Ishikawa (cell line): Measurements from ENCODE around the gene ORM1.
A peak's percentile ranks its signal among the peaks of the same experiment; 100 is the strongest.

Source experiments
- CEBPB ChIP-seq: IDR thresholded peaks from 2 replicates; pipeline ENCODE4 v1.6.1; 2012
- CREB1 ChIP-seq: IDR thresholded peaks from 2 replicates; pipeline ENCODE4 v1.6.1; 2012; ENCODE audit warnings: low read depth
- EGR1 ChIP-seq: IDR thresholded peaks from 2 replicates; pipeline ENCODE4 v1.6.1; 2012
- EP300 ChIP-seq: IDR thresholded peaks from 2 replicates; pipeline ENCODE4 v1.6.1; 2012; ENCODE audit warnings: borderline replicate concordance
- FOXM1 ChIP-seq: IDR thresholded peaks from 2 replicates; pipeline ENCODE4 v1.6.1; 2012; ENCODE audit warnings: low read depth, borderline replicate concordance
- NFIC ChIP-seq: IDR thresholded peaks from 2 replicates; pipeline ENCODE4 v1.6.1; 2012
- RAD21 ChIP-seq: IDR thresholded peaks from 2 replicates; pipeline ENCODE4 v1.6.1; 2012; ENCODE audit warnings: low read depth
- TAF1 ChIP-seq: IDR thresholded peaks from 2 replicates; pipeline ENCODE4 v1.6.1; 2012; ENCODE audit warnings: low read depth, mild to moderate bottlenecking
- TCF12 ChIP-seq: IDR thresholded peaks from 2 replicates; pipeline ENCODE4 v1.6.1; 2012; ENCODE audit warnings: low read depth
- TEAD4 ChIP-seq: IDR thresholded peaks from 2 replicates; pipeline ENCODE4 v1.6.1; 2012
- USF1 ChIP-seq: IDR thresholded peaks from 2 replicates; pipeline ENCODE4 v1.6.1; 2012
- YY1 ChIP-seq: IDR thresholded peaks from 2 replicates; pipeline ENCODE4 v1.6.1; 2012; ENCODE audit warnings: low read depth
- ZBTB7A ChIP-seq: IDR thresholded peaks from 2 replicates; pipeline ENCODE4 v1.6.1; 2012; ENCODE audit warnings: low read depth
- TF ChIP-seq, protein P1 (sequence below): IDR thresholded peaks from 2 replicates; pipeline ENCODE4 v1.6.1; 2012
- TF ChIP-seq, protein P2 (sequence below): IDR thresholded peaks from 2 replicates; pipeline ENCODE4 v1.6.1; 2012; ENCODE audit warnings: low read depth, mild to moderate bottlenecking

ORM1 gene

DNA sequence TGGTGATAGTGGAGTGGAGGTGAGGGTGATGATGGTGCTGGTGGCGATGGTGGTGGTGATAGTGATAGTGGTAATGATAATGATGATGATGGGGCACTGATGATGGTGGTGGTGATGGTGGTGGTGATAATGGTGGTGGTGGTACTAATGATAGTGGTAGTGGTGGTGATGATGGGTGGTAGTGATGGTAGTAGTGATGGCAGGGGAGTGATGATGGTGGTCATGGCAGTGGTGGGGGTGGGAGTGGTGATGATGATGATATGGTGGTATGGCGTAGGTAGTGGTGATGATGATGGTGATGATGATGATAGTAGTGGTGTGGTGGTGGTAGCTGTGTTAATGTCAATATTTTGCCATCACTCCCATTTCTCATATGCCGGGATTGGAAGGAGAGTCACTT is 44.5 kb upstream of the ORM1 start:
- no peak for TF ChIP-seq FOXM1
- no peak for TF ChIP-seq NFIC
- TF ChIP-seq EP300, result no peak

- TF ChIP-seq, protein P1, sequence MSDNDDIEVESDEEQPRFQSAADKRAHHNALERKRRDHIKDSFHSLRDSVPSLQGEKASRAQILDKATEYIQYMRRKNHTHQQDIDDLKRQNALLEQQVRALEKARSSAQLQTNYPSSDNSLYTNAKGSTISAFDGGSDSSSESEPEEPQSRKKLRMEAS, result 0 out of 2 replicates have a peak, but pooled peaks have one; percentile 18
- peak; percentile 73 for TF ChIP-seq YY1
- TF ChIP-seq CEBPB, result no peak
- peak; percentile 27; the same call in 1 of the 2 replicates for TF ChIP-seq TEAD4
Measured at GRCh38 chr9:114278881-114279570, 43.9 kb upstream of the ORM1 start.

GRCh38 chr9:114279693-114280092 is 43.2 kb upstream of the ORM1 start:
- TF ChIP-seq FOXM1, result no peak
- no peak for TF ChIP-seq TCF12
- TF ChIP-seq NFIC, result no peak
- TF ChIP-seq, protein P2, sequence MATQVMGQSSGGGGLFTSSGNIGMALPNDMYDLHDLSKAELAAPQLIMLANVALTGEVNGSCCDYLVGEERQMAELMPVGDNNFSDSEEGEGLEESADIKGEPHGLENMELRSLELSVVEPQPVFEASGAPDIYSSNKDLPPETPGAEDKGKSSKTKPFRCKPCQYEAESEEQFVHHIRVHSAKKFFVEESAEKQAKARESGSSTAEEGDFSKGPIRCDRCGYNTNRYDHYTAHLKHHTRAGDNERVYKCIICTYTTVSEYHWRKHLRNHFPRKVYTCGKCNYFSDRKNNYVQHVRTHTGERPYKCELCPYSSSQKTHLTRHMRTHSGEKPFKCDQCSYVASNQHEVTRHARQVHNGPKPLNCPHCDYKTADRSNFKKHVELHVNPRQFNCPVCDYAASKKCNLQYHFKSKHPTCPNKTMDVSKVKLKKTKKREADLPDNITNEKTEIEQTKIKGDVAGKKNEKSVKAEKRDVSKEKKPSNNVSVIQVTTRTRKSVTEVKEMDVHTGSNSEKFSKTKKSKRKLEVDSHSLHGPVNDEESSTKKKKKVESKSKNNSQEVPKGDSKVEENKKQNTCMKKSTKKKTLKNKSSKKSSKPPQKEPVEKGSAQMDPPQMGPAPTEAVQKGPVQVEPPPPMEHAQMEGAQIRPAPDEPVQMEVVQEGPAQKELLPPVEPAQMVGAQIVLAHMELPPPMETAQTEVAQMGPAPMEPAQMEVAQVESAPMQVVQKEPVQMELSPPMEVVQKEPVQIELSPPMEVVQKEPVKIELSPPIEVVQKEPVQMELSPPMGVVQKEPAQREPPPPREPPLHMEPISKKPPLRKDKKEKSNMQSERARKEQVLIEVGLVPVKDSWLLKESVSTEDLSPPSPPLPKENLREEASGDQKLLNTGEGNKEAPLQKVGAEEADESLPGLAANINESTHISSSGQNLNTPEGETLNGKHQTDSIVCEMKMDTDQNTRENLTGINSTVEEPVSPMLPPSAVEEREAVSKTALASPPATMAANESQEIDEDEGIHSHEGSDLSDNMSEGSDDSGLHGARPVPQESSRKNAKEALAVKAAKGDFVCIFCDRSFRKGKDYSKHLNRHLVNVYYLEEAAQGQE, result no peak
- TF ChIP-seq, protein P1, result no peak
- TF ChIP-seq TEAD4, result no peak
- no peak for TF ChIP-seq TAF1
- no peak for TF ChIP-seq ZBTB7A
- no peak for TF ChIP-seq EP300
- TF ChIP-seq YY1, result no peak
- TF ChIP-seq USF1, result no peak
- no peak for TF ChIP-seq CREB1
- TF ChIP-seq RAD21, result no peak
- no peak for TF ChIP-seq CEBPB
- TF ChIP-seq EGR1, result no peak

DNA sequence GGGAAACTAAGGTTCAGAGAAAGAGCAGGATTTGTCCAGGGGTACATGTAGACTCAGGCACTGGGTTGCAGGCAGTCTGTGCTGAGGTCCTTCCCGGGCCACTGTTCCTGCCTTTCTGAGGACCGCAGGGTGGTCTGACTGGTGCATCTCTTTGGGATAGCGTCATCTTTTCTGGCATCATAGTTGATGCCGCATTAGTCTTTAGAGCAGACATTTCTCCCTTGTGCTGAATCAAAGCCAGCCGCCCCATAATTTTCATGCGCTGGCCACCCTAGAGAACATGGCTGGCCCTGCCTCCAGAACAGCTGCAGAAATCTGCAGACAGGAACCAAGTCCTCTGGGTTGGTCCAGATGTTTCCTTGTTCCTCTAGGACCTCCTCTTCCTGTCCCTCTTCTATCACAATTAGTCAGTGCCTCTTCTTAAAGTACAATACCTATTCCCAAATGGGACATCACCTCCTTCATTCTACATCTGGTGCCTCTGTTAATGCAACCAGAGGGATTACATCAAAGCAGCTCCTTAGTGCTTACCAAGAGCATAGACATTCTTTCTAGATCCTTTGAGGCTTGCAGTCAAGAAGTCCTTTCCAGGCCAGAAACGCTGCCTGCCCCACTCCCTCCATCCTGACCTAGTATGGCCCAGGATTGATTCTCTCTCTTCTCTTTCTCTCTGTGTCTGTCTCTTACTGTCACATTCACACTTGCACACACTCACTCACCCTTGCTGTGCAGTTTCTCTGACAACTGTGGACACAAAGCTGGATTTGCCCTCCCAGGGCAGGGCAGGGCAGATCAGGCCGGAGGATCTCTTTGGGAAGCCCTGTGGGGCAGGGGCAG is 42.0 kb upstream of the ORM1 start:
- TF ChIP-seq TAF1 (no peak), CEBPB (no peak), NFIC (no peak), FOXM1 (no peak), USF1 (no peak), TEAD4 (no peak), EP300 (no peak), EGR1 (no peak), YY1 (no peak), RAD21 (no peak), TCF12 (no peak)
- TF ChIP-seq, protein P2, result no peak
- TF ChIP-seq, protein P1, result no peak

DNA sequence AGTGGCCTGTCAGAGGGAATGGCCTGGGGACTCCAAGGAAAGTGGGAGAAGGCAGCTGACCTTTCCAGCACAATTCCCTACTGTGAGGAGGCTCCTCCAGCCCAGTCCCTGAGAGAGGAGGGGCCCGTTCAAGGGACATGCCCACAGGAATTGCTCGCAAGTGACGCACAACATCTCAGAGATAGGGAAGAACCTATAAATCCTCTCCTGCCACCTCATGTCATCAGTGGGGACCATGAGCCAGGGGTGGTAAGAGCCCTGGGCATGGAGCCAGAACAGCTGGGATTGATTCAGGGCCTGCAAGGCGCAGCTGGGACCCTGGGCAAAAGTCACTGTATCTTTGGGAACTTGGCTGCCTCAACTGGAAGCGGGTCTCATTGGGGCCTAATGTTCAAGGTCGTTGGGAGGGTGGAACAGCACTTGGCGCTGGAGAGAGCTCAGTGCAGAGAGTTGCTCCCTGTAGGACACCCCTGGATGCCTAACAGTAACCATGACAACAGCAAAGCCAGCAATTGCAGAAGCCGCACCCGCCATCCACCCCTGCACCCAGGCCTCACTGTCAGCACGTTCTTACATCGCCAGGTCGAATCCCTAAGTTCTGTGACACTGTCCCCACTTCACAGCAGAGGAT is 41.3 kb upstream of the ORM1 start:
- no peak for TF ChIP-seq FOXM1
- TF ChIP-seq YY1, result no peak
- no peak for TF ChIP-seq CEBPB
- TF ChIP-seq NFIC, result no peak
- no peak for TF ChIP-seq CREB1
- TF ChIP-seq TCF12, result no peak
- TF ChIP-seq EP300, result no peak
- TF ChIP-seq RAD21, result no peak
- no peak for TF ChIP-seq ZBTB7A
- no peak for TF ChIP-seq EGR1
- TF ChIP-seq, protein P2, result no peak
- TF ChIP-seq USF1, result no peak
